NCI-H1048 (cell line): ENCODE measurements around the gene RIPOR2.
"Not testable (repeated sequence)": the region's sequence is repeated elsewhere in the genome, so short reads cannot be mapped to it uniquely, and the experiment has no call there.

Source experiments
- DNase-seq: peaks from one replicate; lab custom pipeline; 2025; lab: John Stamatoyannopoulos, UW

Gene RIPOR2

DNA sequence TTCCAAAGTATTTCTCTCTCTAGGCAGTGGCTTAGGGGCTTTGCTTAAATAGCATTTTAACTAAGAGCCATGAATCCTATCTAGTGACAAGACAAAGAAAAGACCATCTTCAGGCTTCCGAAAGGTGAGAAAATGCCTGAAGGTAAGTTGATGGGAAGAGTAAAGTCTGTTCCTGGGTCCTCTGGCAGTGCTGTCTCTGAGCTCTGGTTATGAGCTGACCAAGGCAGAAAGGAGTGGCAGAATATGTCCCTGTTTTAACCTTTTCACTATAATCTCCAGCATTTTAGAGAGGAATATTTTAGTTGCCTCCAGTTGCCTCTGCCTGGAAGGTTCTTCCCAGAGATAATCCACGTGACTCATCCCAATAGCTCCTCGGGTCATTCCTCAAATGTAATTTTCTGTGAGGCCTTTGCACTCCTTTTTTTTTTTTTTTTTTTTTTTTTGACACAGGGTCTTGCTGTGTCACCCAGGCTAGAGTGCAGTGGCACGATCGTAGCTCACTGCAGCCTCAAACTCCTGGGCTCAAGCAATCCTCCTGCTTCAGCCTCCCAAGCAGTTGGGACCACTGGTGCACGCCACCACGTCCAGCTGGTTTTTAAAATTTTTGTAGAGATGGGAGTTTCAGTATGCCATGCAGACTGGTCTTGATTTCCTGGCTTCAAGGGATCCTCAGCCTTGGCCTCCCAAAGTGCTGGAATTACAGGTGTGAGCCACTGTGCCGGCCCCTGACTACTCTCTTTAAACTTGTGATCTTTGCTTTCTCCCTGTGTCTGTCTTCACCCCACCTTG, 133.3 kb downstream of the RIPOR2 start:
- no peak for DNase-seq

DNA sequence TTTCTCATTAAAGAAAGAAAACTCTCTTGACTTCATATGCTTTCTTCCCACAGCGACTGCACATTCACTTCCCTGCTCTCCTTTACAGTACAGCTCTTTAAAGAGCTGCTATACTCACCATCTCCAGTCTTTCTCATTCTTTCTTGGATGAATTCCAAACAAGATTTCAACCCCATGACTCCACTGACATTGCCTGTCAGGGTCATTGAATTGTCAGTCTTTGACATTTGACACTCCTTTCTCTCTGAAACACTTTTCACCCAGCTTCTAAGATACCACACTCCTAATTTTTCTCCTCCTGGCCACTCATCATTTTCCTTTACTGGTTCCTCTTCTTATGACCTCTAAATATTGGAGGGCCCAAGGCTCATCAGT, 136.2 kb downstream of the RIPOR2 start:
- no peak for DNase-seq

- DNase-seq = no peak
Measured at GRCh38 chr6:24798740-24799540, 136.8 kb downstream of the RIPOR2 start, which contains the start of gene ARMH2. Gene ARMH2 (minus strand): TSS chr6:24798917. CDS start chr6:24798857, 60 bp downstream.

DNA sequence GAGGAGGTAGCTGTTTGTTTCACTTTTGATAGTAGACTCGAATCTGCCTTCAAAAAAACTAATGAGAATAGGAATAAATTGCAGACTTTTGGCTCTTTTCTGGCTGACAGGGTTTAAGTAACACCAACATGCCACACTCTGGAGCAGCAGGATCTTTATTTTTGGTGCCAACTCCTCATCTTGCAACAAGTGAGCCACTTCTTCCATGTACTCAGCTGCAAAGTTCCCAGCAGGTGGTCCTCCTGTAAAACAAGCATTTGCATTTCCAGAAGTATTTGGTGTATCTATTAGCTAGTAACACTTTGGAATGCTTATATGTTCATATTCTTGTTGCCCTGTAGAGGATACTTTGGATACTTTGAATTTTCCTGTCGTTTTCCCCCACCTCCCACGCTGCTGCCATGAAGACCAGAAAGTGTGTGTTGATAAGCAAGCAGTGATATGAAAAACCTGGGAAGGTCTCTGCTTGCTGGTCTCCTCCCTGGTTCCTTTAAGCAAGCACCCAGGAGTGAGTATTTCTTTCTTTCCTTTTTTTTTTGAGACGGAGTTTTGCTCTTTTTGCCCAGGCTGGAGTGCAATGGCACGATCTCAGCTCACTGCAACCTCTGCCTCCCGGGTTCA, 138.1 kb downstream of the RIPOR2 start:
- DNase-seq = no peak

GRCh38 chr6:24796616-24797290, 139.0 kb downstream of the RIPOR2 start:
- no peak for DNase-seq

GRCh38 chr6:24795106-24795505, 140.7 kb downstream of the RIPOR2 start:
- DNase-seq = no peak

DNA sequence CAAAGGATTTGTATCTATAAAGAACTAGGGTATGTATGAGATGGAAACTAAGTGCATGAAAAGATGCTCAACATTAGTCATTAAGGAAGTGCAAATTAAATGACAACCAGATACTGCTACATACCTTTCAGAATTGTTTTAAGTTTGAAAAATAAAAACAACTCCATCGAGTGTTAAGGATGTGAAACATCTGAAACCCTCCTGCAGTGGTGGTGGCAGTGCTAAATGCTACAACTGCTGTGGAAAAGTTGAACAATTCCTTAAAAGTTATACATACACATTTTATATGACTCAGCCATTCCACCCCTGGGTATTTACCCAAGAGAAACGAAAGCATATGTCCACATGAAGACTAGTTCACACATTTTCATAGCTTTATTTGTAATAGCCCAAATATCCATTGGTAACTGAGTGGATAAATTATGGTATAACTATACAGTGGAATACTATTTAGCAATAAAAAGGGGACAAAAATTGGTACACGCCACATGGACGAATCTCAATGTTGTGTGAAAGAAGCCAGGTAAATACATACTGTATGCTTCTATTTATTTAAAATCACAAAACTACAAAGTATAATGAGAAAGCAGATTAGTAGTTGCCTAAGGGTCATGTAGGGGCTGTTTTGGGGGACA, 147.6 kb downstream of the RIPOR2 start:
- DNase-seq = no peak

- no peak for DNase-seq
Measured at GRCh38 chr6:24780206-24780605, 155.6 kb downstream of the RIPOR2 start.

DNA sequence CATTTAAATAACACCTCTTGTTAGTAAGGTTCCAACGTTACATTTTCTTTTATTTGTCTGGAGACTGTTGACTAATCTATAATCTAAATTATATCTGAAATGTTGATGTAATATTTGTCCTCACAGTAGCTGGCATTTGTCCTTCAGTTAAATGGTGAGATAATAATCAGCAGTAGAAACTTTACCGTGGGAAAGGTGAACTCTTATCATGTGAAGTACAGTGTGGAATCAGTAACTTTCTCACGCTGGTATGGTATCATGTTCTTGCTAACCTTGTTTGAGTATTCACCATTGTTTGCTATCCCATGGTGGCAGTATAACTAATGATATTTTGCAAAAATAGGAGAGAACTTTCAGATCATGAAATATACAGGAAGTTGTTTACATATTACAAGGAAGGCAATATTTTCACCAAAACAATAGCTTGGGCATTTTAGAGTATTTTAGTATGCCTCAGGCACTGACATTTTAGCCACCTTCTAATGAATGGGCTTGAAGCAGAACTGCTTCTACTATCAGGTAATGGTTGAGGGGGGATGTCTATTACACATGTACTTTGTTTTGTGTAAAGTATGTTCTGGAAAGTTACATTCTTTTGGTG, 156.2 kb downstream of the RIPOR2 start:
- no peak for DNase-seq

DNA sequence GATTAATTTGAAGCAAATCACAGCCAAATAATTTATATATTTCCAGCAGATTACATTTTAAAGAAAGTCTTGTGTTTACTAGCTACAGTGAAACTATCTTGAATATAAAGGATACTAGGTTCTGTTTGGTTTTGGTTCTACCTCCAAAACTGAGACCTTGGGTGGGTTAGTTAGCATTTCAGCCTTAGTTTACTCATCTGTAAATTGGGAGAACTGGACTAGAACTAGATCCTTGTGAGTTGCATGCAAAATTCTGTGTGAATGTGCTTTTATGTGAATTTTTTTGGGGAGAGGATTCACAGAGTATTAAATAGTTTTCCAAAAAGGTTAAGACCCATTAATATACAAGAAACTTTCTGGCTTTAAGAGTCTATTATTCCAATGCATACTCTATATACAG, 156.9 kb downstream of the RIPOR2 start:
- no peak for DNase-seq

DNA sequence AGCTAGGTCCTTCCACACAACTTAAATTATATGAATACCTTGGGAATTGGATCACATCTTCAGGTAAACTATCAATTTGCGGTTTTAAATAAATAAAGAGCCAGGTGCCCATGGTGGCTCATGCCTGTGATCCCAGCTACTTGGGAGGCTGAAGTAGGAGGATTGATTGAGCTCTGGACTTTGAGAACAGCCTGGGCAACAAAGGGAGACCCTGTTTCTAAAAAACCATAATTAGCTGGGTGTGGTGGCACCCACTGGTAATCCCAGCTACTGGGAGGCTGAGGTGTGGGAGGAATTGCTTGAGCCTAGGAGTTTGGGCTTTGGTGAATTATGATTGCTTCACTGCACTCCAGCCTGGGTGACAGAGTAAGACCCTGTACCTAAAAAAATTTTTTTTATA, 157.6 kb downstream of the RIPOR2 start:
- no peak for DNase-seq

DNA sequence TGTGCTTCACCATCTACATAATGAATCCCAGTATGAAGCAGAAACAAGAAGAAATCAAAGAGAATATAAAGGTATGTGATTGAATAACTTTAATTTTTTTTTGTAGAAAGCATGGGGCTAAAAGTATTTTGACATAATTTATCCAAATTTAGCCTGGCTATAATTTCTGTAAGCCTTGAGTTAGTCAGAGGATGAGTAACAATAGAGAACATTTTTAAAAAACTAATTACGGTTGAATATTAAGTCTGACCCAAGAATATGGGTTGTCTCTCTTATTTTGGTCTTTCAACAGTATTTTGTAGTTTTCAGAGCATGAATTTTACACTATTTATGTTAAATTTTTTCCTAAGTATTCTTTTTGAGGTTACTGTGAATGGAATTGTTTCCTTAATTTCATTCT, 158.5 kb downstream of the RIPOR2 start:
- no peak for DNase-seq

DNA sequence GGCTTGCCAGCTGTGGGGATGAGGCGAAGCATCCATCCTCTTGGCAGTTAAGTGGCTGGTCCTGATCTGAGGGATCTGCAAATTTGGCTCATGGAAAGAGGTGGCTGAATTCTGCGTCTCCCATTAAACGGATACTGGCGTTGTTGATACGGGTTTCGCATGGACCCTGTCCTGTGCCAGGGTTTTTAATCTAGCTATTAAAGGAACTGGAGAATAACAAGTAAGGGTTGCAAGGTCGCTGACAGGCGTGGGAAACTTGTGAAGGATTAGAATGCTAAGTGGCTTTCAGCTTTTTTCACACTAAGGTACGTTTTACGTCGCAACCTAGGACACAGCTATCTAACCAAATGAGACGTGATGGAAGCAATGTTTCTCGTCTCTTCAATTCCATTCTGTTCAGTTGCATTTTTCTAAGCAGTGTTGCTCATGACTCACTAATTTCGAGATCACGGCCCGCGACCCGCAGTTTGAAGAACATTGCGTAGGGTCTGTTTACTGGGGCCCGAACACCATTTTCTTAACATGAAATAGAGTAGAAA, 160.2 kb downstream of the RIPOR2 start:
- no peak for DNase-seq

DNA sequence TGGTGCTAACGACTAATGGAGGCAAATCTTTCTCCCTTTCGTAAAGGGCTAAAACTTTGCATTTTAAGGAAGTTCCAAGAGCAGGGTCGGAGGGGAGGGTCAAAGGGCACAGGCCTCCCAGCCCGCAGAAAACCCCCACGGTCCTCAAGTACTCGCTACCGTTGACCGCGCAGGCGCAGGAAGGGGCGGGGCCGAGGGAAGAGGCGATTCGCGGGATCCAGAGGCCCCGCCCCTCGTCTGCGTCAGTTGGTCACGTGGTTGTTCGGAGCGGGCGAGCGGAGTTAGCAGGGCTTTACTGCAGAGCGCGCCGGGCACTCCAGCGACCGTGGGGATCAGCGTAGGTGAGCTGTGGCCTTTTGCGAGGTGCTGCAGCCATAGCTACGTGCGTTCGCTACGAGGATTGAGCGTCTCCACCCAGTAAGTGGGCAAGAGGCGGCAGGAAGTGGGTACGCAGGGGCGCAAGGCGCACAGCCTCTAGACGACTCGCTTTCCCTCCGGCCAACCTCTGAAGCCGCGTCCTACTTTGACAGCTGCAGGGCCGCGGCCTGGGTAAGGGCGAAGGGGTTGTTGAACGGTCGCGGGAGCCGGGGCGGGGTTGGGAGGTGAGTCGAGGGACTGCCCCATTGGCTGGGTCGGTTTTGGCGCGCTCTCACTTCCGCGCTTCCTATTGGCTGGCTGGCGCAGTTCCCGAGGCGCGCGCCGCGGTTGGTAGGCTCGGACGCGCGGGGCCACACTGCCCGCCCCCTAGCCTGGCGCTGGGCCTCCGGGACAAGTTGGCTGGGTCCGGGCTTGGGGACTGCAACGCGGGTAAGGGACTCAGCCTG, 160.9 kb downstream of the RIPOR2 start, which contains the start of gene GMNN:
Gene GMNN, plus strand, starts transcription at position 242 of the 824 bp plus-strand sequence. CDS start 2,310 bp downstream, outside the sequence.
- peak; percentile 90 for DNase-seq

GRCh38 chr6:24768361-24768760, 167.4 kb downstream of the RIPOR2 start:
- no peak for DNase-seq

GRCh38 chr6:24766680-24767462, 168.9 kb downstream of the RIPOR2 start:
- DNase-seq = no peak

DNA sequence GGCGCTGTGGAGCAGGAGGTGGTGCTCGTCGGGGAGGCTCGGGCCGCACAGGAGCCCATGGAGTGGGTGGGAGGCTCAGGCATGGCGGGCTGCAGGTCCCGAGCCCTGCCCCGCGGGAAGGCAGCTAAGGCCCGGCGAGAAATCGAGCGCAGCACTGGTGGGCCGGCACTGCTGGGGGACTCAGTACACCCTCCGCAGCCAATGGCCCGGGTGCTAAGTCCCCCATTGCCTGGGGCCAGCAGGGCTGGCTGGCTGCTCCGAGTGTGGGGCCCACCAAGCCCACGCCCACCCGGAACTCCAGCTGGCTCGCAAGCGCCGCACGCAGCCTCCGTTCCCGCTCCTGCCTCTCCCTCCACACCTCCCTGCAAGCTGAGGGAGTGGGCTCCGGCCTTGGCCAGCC, 169.8 kb downstream of the RIPOR2 start:
- not testable (repeated sequence) for DNase-seq

GRCh38 chr6:24764833-24765828, 170.6 kb downstream of the RIPOR2 start:
- not testable (repeated sequence) for DNase-seq
